Measurements from ENCODE around the gene ATP8A1.
"Not testable (repeated sequence)": the region's sequence is repeated elsewhere in the genome, so short reads cannot be mapped to it uniquely, and the experiment has no call there.

Gene ATP8A1

DNA sequence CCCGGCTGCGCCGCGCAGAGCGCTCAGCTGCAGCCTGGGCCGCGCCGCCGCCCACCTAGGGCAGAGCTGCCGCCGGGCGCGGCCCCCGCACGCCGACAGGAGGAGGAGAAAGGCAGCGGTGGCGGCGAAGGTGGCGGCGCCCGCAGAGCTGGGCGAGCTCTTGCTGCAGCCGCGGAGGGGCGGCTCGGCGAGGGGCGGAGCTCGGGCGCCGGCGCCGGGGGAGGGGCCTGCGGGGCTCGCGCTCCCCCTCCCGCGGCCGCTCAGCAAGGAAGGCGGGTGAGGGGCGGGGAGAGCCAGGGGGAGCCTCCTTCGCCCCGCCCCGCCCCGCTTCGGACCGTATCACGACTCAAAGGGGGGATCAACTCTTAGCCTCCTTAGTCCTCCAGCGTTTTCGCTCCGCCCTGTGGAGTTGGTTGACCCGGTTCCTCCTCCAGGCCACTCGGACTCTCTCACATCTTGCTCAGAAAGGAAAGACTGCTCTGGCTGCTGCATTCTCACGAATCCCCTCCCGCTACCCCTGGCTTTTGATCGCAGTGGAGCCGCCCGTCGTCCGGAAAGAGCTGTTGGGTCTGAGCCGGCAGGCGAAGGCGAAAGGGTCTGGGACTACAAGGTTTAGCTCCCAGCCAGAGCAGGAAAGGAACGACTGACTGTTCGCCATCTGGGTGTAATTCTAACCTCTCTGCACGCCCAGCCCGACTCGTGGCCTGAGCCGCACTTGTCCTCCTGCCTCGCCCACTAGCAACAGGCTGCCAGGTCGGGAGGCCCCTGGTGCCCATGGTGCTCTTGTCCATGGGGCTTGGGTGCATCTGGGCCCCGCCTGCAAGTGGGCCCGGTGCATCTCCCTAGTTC lies at the start of gene ATP8A1:
Gene ATP8A1, minus strand, starts transcription at position 162 of the 849 bp plus-strand sequence. CDS start 232 bp downstream, outside the sequence.
- peak; percentile 72 to 93 (median 89) for DNase-seq (ENCODE audit: low read depth in 3 of 3, low spot score in 1 of 3)

DNA sequence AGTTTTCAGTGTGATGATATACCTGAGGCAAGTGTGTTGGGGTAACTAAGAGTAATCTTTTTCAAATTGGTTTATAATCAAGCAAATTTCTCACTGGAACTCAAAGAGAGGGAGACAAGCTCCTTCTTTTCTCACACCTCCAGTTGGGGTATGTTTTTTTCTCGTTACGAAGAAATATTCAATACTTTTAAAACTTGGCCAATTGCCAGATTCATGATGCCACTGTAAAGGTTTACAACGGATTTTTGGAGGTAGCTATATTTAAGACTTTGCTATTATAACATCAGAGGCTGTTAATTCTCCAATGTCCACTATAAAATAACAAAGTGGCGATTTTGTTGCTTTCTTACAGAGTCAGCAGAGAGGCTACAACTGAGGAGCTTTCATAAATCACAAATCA lies 49.2 kb upstream of the ATP8A1 start:
- DNase-seq (ENCODE audit: low read depth in 3 of 3, low spot score in 1 of 3) = no peak

DNA sequence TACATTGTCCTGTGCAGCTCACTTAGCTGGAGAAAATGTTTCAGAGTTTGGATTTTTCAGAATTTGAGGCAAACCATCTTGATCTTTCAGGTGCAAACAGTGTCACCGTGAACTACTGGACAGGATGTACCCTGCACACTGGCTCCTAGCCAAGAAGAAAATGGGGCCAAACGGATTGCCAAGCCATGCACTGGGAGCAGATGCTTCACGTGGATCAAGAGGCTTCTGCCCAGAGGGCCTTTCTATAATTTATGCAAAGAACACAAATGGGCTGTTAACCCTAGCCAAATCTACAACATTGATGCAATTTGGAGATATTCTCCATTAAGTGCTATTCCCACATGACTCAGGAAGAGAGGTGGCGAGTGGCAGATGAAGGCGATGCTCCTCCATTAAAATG lies 46.9 kb upstream of the ATP8A1 start:
- no peak for DNase-seq (ENCODE audit: low read depth in 3 of 3, low spot score in 1 of 3)

DNA sequence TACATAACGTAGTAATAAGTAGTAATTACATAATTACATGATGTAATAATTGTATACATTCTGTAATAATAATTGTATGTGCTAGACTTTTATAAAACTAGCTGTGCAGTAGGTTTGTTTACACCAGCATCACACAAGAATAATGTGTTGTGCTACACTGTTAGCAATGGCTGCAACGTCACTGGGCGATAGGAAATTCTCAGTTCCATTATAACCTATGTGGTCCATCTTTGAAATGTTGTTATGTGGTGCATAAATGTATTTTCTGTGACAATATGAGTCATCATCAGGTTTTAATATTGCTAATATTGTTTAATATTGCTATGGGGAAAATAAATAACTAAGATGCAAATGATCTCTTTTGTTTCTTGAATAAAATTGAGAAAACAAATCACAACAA lies 46.0 kb upstream of the ATP8A1 start:
- no peak for DNase-seq (ENCODE audit: low read depth in 3 of 3, low spot score in 1 of 3)

DNA sequence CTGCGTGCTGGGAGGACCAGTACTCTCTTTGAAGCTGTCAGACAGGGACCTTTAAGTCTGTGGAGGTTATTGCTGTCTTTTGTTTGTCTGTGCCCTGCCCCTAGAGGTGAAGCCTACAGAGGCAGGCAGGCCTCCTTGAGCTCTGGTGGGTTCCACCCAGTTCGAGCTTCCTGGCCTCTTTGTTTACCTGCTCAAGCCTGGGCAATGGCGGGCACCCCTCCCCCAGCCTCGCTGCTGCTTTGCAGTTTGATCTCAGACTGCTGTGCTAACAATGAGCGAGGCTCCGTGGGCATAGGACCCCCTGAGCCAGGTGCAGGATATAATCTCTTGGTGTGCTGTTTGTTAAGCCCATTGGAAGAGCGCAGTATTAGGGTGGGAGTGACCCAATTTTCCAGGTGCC lies 44.9 kb upstream of the ATP8A1 start:
- DNase-seq (ENCODE audit: low read depth in 3 of 3, low spot score in 1 of 3) = not testable (repeated sequence)

DNA sequence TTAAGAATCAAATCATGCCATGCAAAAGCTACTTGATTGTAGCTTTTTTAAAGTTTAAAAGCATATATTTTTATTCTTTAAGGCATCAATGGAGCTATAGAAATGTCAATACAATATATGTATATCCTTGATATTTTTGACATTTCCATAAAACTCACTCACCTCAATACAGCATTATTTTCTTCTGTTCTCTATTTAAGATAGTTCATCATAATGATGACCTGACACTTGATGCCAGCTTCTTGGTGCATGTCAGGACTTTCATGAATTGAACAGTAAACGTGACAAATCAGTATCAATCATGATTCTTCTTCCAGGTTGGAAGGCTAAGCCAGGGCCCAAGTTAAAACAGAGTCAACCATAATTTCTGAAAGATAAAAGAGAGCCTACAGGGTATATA lies 33.6 kb upstream of the ATP8A1 start:
- no peak for DNase-seq (ENCODE audit: low read depth in 3 of 3, low spot score in 1 of 3)

DNA sequence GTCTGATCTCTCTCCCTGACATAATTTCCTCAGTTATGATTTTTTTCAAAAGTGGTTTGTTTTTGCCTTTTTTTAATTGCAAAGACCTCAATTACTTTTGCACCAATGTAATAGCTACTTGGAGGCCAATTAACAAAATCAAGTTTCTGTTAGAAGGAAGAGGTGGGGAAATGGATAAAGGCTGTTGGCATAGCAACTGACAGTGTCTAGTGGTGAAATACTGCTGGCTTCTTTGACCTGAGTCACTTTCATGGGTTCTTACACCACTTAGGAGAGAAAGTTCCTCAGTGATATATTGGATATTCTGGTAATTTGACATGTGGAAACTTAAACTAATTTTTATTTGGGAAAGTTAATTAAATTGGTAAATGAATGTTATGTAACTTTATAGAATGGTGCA lies 26.5 kb upstream of the ATP8A1 start:
- no peak for DNase-seq (ENCODE audit: low read depth in 3 of 3, low spot score in 1 of 3)

DNA sequence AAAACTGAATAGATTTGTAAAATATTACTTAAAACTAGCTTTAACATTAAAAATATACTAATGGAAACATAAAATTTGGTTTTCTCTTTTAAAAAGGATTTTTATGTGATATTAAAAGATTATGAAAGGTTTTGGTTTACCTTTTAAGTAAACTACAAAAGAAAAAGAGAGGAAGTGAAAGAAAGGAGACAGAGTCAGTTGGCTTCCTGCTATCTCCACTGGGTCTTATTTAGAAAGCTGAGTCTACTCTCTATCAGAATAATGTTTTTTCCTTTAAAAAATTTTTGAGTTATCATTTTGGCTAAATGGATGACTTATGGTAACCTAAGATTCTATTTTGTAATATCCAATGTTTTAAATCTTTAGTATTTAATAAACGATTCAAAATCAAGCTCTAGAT lies 21.6 kb upstream of the ATP8A1 start:
- DNase-seq (ENCODE audit: low read depth in 3 of 3, low spot score in 1 of 3) = no peak

DNA sequence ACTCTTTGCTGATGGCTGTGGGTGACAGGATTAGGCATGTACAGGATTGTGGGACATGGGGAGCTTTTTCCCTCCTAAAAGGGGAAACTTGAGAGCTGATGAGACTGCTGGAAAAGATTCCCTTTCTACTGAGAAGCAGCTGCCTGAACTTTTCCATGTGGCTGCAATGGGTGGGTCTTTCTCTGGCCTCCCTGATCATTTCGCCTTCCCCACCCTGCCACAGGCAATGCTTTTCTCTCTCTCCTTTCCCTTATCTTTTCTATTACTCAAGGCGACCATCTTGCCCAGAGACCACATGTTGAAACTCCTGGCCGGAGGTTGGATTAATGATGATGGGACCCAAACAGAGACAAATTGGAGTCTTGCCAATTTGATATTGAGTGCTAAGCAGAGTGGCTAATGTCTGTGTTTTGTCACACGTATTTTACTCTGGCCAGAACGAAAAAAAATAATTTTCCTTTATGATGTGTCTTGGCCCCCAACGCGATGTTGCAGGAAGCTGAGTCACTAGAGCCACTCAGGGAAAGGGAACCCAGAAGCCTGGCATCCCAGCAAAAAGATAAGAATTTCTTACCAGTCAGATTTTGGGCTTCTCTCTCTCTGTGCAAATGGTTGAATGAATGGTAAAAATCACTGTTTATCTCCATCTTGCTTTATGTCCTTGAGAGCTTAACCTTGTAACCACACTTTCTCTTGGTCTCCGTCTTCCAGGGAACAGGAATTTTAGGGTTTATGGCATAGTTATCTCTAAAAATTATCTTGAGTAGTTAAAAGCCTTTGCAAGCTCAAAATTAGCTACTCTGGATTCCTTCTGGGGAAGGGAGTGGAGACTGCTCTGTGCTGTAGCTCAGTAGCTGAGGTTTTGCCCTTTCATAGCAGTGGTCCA lies 19.4 kb upstream of the ATP8A1 start:
- DNase-seq (ENCODE audit: low read depth in 3 of 3, low spot score in 1 of 3) = no peak

DNA sequence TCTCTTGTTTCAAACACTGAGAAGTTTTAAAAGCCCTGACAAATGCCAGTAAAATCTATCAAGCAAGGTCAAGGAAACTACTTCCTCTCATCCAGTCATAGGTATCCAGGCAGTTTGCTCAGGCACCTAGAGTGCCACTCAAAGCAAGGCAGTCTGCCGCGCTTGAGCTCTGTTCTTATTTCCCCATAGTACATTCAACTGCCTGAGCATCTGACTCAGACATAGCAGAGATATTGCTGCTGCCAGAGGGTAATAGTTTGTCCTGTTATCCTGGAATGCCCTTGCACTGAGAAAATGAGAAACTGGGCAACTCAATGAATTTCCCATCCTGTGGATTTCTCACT lies 16.1 kb upstream of the ATP8A1 start:
- DNase-seq (ENCODE audit: low read depth in 3 of 3, low spot score in 1 of 3) = no peak

DNA sequence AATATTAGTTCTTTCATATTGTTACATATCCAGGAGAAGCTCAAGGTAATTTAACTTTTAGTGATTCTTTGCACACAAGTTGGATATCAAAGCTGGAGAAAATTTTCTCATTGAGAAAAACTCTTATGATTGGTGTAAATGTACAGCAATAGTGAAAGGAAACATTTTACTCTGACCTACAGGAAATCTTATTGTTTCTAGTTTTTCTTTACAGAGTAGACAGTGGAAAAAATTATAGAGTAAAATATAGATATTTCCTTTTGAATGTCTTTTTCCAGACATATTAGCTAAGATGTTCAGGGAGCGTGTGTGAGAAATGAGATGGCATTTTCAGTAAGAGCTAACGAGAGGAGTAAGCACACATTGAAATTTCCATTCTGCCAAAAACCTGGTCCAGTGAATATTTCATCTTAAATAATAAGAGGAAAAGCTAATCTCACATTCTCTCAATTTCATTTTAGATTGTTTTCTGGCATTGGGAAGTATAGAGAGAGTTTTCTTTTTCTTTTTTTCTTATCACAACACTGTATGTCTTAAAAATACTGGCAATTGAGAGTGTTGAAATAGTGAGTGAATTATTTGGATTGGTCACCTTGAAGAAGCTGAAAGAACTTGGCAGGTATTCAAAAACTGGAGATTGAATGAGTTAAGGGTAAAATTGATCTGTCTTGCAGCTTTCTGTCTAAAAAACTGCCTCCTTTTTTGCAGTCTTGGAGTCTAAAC lies 15.6 kb upstream of the ATP8A1 start:
- no peak for DNase-seq (ENCODE audit: low read depth in 3 of 3, low spot score in 1 of 3)

DNA sequence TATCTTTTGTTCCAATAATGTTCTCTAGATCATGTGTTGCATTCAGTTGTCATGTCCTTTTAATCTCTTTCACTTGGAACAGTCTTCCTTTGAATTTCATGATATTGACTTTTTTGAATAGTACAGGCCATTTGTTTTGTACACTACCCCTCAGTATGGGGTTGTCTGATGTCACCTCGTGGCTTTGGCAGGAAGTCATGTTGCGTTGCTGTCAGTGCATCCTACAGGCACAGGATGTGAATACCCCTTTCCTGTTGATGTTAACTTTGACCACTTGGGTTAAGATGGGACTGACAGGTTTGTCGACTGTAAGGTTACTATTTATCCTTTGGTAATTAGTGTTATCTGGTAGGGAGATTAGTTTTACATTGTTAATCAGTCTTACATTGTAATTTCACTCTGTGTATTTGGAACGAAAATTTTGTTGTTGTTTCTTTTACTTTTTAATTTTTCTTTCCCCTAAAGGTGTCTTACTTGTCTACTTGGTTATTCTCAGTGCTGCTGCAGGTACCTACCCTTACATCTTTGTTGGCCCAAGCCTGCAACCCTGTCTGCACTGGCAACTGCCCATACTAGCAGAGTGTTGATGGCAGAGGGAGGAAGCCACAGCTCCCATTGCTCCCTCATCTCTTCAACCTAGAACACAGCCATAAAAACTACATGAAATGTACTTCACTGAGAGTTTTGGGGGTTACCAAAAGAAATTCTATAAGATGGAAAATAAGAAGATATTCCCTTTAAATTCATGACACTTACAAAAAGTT lies 14.7 kb upstream of the ATP8A1 start:
- no peak for DNase-seq (ENCODE audit: low read depth in 3 of 3, low spot score in 1 of 3)

DNA sequence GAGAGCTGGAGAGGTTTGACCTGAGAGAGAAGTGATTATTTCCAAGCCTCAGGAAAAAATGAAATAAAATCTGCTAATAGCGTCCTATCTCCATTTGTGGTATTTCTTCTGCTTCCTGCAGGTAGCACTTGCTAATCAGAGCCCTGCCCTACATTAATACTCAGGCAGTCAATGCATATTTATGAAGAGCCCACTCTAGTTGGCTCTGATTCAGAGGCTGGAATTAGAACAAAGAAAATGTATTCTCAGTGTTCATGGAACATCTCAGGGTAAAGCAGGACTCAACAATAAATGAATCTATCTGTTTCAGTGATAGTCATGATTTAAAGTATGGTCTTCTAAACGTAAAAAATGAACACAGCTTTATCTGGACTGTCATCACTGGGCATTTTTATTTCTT lies 1.4 kb upstream of the ATP8A1 start:
- no peak for DNase-seq (ENCODE audit: low read depth in 3 of 3, low spot score in 1 of 3)

DNA sequence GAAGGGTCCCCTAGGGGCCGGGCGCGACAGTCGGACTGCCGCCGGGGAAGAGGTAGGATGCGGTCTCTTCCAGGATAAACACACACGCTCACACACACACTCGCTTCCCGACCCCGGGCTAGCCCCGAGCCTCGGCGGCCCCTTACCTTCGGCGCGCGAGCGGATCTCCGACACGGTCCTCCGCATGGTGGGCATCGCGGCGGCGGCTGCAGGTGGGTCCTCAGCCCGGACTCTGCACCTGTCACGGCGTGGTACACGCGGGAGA lies 294 bp downstream of the ATP8A1 start:
- DNase-seq (ENCODE audit: low read depth in 3 of 3, low spot score in 1 of 3) = no peak

DNA sequence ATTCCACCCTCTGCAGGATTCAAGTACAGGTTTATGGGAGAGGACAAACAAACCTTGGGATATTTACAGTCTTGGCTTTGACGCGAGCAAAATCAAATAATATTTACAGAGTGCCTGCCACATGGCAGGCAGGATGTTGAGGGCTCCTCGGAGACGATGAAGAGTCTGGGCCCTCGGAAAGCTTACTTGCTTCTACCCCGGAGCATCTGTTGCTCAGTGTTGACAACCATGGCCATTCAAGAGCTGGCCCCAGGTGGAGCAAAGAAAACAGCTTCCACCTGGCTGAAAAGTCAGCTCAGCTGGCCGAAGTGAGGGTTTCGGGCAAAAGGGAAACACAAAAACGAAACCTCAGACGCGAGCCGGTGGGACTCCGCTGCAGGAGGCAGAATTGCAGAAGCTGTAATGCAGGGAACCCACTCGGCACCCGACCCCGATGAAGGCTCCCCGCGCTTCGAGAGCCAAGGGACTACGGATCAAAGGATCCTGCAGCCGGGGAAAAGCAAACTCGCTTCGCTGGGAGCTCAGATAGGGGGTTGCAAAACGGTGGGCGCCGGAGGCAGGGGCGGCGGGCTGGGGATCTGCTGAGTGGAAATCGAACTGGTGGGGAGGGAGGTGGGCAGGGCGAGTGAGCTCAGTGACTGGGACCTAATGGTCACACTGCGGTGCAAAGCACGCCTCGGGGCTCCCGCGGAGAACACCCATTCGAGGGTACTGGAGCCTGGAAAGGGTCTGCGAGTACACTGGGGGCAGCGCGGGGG lies 805 bp downstream of the ATP8A1 start:
- DNase-seq (ENCODE audit: low read depth in 3 of 3, low spot score in 1 of 3) = peak in 2 of 3 donors; percentile 9 to 15

DNA sequence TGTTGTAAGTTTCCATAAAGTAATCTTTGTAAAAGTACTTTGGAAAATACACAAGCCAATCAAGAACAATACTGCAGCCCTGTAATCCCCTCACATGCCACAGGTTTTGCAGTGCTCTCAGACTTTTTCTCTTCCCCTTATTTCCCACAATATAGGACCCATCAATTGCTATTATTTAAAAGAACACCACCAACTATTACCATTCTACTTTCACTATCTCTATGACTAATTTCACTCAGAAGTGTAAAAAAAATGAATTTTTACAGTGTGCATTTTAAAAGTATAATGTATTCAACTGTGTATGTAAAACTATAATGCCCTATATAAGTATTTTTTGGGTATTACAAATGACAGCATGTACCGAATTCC lies 1.7 kb downstream of the ATP8A1 start:
- DNase-seq (ENCODE audit: low read depth in 3 of 3, low spot score in 1 of 3) = no peak

DNA sequence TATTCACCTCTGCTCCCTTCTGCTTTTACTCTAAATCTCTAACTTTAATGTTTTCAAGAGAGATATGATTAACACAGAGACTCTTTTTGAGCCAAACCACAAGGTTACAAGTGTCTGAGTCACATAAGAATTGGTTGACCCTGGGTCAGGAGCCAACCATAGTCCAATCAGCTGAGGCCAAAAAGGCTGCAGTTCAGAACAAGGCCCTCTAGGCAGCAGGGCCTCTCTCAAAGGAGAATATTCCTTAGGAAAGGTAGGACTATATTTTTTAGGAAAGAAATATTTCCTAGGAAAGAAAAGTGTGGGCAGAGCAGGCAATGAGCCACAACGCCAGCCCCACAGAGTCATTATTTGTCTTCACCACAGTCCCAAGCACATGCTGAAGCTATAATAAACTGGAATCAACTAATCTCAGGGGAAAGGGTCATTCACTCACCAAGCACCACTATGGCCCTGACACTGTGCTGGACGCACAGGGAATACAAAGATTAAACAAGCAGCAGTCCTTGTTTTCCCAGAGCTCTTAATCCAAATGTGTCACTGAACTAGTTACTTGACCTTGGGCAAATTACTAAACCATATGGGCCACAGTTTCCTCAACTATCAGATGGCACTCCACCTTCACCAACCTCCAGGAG lies 2.2 kb downstream of the ATP8A1 start:
- DNase-seq (ENCODE audit: low read depth in 3 of 3, low spot score in 1 of 3) = no peak

DNA sequence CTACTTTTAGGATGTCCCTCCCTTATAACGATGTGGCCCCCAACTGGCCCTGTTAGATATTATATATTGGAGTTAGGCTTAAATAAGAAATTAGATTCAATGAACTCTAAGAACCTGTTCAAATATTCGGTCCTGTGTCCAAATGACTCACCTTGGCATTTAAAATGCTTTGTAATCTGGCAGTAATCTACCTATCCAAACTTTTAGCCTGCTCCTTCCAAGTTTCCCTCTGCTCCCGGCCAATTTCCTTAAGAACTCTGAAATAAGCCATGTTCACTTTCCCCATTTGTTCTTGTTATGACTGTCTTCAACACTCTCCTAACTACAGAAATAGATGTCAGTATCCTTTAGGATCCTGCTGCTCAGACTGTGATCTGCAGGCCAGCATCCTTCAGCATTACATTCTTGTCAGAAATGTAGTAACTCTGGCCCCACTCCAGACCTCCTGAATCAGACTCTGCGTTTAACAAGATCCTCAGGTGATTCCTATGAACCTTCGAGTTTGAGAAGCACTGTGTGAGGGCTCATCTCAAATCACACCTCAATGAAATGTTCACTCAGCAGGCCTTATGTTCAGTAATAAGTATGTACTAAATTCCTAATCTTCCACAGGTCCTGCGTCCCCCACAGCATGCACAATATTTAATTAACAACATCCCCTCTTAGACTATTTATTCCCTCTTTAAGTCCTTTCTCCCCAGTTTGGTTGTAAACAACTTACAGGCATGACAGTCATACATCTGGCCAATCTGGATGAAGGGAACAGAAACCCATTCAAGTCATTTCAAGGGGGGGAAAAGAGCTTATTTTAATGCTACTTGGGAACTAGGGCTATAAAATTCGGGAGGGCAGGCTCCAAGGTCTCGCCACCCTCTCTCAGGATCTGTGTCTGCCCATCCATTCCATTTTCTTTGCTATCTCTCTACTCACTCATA lies 3.0 kb downstream of the ATP8A1 start:
- no peak for DNase-seq (ENCODE audit: low read depth in 3 of 3, low spot score in 1 of 3)

All from stimulated activated CD4-positive, alpha-beta T cell treated with anti-CD3 and anti-CD28 coated beads, TNF-alpha, amount 100 ng/mL, for 1 hour (primary cell).